GM10266 (cell line): ENCODE data around the gene CA11.

Experiments
- DNase-seq: peaks from one replicate; pipeline ENCODE4 v3.0.0; 2012; ENCODE audit errors: extremely low spot score
- CTCF ChIP-seq: IDR thresholded peaks from 2 replicates; pipeline ENCODE4 v1.5.1; 2012; ENCODE audit warnings: mild to moderate bottlenecking, low read depth; ENCODE audit not compliant: control insufficient read depth, insufficient read depth; ENCODE audit errors: missing control alignments

CA11 gene

GRCh38 chr19:48596679-48597465 is 49.1 kb downstream of the CA11 start:
- TF ChIP-seq CTCF: no peak
- no peak for DNase-seq

- no peak for TF ChIP-seq CTCF
- DNase-seq: no peak
Measured at GRCh38 chr19:48596237-48596636, 49.8 kb downstream of the CA11 start.

- no peak for DNase-seq
- TF ChIP-seq CTCF: no peak
Measured at GRCh38 chr19:48595833-48596232, 50.2 kb downstream of the CA11 start.

GRCh38 chr19:48595171-48595570 is 50.8 kb downstream of the CA11 start:
- DNase-seq: no peak
- TF ChIP-seq CTCF: no peak

DNA sequence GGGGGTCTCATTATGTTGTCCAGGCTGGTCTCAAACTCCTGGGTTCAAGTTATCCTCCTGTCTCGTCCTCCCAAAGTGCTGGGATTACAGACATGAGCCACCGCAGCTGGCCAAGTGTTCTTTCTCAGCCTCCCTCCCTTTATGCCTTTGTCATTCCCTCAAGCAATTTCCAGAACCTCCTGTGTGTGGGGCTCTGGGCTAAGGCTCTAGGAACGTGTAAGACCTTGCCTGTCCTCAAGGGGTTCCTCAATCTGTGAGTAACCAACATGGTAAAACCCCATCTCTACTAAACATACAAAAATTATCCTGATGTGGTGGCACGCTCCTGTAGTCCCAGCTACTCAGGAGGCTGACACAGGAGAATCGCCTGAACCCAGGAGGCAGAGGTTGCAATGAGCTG is 55.0 kb downstream of the CA11 start:
- DNase-seq: no peak
- TF ChIP-seq CTCF: no peak

DNA sequence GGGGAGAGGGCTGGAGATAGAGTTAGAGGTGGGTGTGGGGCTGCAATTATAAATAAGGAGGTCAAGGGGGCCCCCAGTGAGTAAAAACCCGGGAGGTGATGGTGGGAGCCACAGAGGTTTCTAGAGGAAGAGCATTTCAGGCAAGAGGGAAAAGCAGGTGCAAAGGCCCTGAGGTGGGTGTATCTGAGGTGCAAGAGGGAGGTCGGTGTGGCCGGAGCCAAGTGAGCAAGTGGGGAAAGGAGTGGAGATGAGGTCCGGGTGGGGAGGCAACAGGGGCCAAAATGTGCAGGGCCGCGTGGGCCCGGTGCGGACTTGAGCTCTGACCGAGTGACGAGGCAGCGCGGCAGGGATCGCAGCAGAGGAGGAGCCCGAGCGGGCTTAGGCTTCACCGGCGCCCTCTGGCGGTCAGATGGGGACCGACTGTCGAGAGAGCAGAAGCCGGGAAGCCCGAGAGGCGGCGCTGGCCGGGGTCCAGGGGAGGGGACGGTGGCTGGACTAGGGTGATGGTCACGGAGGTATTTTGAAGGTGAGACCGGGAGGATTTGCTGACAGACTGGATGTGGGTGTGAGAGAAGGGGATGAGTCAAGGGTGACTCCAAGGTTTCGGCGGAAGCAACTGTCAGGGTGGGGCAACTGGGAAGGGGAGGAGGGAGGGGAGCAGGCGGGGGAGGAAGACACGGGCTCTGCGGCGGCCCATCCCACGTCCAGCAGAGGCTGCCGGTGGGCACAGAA is 57.2 kb downstream of the CA11 start:
- peak; percentile 86 for DNase-seq
- TF ChIP-seq CTCF: peak; percentile 96
